ENCODE results near the gene TAS2R3. TPM values are rescaled to one million over a fixed set of nuclear protein-coding genes. Genes with fewer than 3 reads are reported as not detected.
A peak's percentile ranks its signal among the peaks of the same experiment; 100 is the strongest.
"Not testable (repeated sequence)": the region's sequence is repeated elsewhere in the genome, so short reads cannot be mapped to it uniquely, and the experiment has no call there.

The TAS2R3 gene
- total RNA-seq, 3 donors from 2014 or later: 2.2 to 4.8 (median 3.9) TPM

DNA sequence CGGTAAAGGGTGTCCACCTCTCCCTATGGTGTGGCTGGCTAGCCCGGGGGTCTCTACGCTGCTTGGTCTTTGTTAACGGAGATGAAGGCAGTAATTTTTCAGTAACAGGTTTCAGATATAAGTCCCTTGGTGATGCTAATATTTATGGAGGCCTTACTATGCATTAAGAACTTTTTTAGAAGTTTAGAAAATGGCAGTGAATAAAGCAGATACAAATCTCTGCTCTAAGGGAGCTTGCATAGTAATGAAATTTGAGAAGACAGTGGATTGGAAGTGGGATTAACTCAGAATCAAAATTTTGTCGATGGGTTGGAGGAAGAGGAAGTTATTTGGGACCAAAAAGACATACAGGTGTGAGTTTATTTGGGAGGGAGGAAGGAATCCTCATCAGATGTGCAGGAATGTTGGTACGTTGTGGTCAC lies 25.3 kb upstream of the TAS2R3 start:
- no peak for DNase-seq (ENCODE audit: low spot score in 2 of 2)
- peaks cover 6% of the 10 kb centered on the region for H3K36me3 ChIP-seq
- peak overlapping the region; percentile 87 to 89 for H3K27ac ChIP-seq
- H3K4me1 ChIP-seq: peaks cover 0 to 8% of the 10 kb centered on the region in 2 donors
- H3K4me3 ChIP-seq: peak overlapping the region; percentile 66 to 86 (median 69)
- no peaks in the 10 kb centered on the region for H3K9me3 ChIP-seq
- TF ChIP-seq POLR2A (IDR thresholded peaks at IDR 0.05) (no peak), POLR2AphosphoS5 (IDR thresholded peaks at IDR 0.05) (no peak)
- TF ChIP-seq, protein P1, sequence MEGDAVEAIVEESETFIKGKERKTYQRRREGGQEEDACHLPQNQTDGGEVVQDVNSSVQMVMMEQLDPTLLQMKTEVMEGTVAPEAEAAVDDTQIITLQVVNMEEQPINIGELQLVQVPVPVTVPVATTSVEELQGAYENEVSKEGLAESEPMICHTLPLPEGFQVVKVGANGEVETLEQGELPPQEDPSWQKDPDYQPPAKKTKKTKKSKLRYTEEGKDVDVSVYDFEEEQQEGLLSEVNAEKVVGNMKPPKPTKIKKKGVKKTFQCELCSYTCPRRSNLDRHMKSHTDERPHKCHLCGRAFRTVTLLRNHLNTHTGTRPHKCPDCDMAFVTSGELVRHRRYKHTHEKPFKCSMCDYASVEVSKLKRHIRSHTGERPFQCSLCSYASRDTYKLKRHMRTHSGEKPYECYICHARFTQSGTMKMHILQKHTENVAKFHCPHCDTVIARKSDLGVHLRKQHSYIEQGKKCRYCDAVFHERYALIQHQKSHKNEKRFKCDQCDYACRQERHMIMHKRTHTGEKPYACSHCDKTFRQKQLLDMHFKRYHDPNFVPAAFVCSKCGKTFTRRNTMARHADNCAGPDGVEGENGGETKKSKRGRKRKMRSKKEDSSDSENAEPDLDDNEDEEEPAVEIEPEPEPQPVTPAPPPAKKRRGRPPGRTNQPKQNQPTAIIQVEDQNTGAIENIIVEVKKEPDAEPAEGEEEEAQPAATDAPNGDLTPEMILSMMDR (IDR thresholded peaks at IDR 0.05): no peak
- intact Hi-C loops (cut with DNase I; ENCODE audit: low total_unique reads): no loop called here
- H3K27me3 ChIP-seq: no peaks in the 10 kb centered on the region

DNA sequence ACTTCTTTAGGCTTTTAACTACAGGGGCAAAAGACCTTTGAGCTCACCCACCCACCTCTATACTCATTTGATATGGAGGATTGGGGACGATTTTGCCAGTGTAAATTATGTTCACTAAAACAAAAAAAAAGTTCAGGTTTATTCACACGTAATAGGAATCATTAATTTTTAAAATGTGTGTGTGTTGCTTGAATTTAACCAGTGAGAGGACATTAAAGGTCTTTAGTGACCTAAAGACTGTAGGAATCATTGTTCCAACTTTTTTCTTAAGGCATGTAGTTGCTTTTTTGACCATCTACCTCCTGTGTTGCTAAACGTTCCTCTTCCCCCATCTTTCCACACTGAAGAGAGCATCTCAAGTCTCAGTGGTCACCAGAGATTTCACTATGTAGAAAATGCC lies 24.6 kb upstream of the TAS2R3 start:
- H3K9me3 ChIP-seq: no peaks in the 10 kb centered on the region
- no peak overlapping the region for H3K27ac ChIP-seq
- H3K36me3 ChIP-seq: peaks cover 12% of the 10 kb centered on the region
- no peak for DNase-seq (ENCODE audit: low spot score in 2 of 2)
- no peaks in the 10 kb centered on the region for H3K27me3 ChIP-seq
- TF ChIP-seq POLR2AphosphoS5 (IDR thresholded peaks at IDR 0.05) (no peak), POLR2A (IDR thresholded peaks at IDR 0.05) (no peak)
- TF ChIP-seq, protein P1 (IDR thresholded peaks at IDR 0.05): no peak
- intact Hi-C loops (cut with DNase I; ENCODE audit: low total_unique reads): no loop called here
- peak overlapping the region in 2 of 3 donors; percentile 66 to 86 for H3K4me3 ChIP-seq
- peaks cover 0 to 8% of the 10 kb centered on the region in 2 donors for H3K4me1 ChIP-seq

DNA sequence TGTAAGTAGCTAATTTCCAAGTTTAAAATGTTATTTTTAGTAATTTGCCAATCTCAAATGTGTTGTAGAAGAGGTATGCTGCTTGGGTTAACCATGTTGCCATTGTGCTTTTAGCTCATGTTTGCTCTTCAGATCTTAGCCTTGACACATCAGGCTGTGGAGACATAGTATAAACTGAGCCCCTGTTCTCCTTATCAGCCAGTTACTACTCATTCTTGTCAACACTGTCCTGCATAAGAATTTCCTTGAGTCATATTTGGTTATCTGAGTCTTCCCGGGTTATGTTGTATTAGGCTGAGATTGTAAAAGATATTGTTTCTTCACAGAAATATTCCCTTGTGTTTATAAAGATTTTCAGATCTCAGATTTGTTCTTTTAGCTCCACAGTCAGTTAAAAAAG lies 21.7 kb upstream of the TAS2R3 start:
- H3K27ac ChIP-seq: no peak overlapping the region
- peaks cover 12% of the 10 kb centered on the region for H3K36me3 ChIP-seq
- H3K4me1 ChIP-seq: peaks cover 0 to 5% of the 10 kb centered on the region in 2 donors
- intact Hi-C loops (cut with DNase I; ENCODE audit: low total_unique reads): no loop called here
- H3K27me3 ChIP-seq: no peaks in the 10 kb centered on the region
- no peak for DNase-seq (ENCODE audit: low spot score in 2 of 2)
- H3K4me3 ChIP-seq: no peak overlapping the region
- TF ChIP-seq POLR2A (IDR thresholded peaks at IDR 0.05) (no peak), POLR2AphosphoS5 (IDR thresholded peaks at IDR 0.05) (no peak)
- TF ChIP-seq, protein P1 (IDR thresholded peaks at IDR 0.05): no peak
- no peaks in the 10 kb centered on the region for H3K9me3 ChIP-seq

DNA sequence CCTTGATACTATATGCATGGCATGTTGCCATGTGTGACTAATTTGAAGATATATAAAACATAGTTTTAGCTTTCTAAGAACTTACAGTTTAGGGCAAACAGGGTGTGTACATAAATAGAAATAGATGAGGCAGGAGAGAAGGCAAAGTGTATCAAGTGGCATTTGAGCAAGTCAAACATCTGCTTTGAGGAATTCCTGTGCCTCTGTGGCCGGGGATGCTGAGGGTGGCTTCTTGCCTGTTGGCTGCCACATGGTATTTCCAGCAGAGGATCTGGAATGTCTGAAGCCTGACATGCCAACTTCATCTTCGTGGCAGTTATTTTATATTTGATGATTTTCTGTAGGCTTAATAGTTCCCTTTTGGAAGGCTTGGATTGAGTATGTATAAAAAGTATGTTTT lies 19.8 kb upstream of the TAS2R3 start:
- H3K4me3 ChIP-seq: no peak overlapping the region
- H3K27me3 ChIP-seq: no peaks in the 10 kb centered on the region
- peaks cover 19% of the 10 kb centered on the region for H3K36me3 ChIP-seq
- H3K27ac ChIP-seq: no peak overlapping the region
- no peaks in the 10 kb centered on the region for H3K9me3 ChIP-seq
- no peak for DNase-seq (ENCODE audit: low spot score in 2 of 2)
- peaks cover 0 to under 1% of the 10 kb centered on the region in 2 donors for H3K4me1 ChIP-seq
- TF ChIP-seq POLR2A (IDR thresholded peaks at IDR 0.05) (no peak), POLR2AphosphoS5 (IDR thresholded peaks at IDR 0.05) (no peak)
- TF ChIP-seq, protein P1 (IDR thresholded peaks at IDR 0.05): no peak
- intact Hi-C loops (cut with DNase I; ENCODE audit: low total_unique reads): no loop called here

DNA sequence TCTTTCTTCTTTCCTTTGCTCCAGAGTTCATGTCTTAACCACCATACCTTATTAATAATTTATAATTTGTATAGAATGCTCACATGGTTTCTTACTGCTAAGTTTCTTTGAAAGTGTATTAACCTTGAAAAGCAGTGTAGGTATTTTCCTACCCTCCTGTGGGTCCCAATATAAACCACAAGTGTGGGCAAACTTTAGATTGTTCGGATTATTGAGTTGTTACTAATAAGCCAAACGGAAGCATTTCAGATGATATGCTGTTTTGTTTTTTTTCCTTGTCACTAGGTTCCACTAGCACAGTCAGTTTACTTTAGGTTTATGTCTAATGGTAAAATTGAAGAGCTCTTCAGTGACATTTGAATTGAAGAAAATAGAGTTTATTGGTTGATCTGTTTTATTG lies 15.5 kb upstream of the TAS2R3 start:
- intact Hi-C loops (cut with DNase I; ENCODE audit: low total_unique reads): no loop called here
- peaks cover 23% of the 10 kb centered on the region for H3K36me3 ChIP-seq
- no peak for TF ChIP-seq POLR2A (IDR thresholded peaks at IDR 0.05)
- TF ChIP-seq, protein P1 (IDR thresholded peaks at IDR 0.05): no peak
- TF ChIP-seq POLR2AphosphoS5 (IDR thresholded peaks at IDR 0.05): no peak
- no peak overlapping the region for H3K4me3 ChIP-seq
- no peaks in the 10 kb centered on the region for H3K4me1 ChIP-seq
- H3K27ac ChIP-seq: no peak overlapping the region
- DNase-seq (ENCODE audit: low spot score in 2 of 2): no peak
- peaks cover 13 to 26% of the 10 kb centered on the region in 2 donors for H3K9me3 ChIP-seq
- H3K27me3 ChIP-seq: no peaks in the 10 kb centered on the region

DNA sequence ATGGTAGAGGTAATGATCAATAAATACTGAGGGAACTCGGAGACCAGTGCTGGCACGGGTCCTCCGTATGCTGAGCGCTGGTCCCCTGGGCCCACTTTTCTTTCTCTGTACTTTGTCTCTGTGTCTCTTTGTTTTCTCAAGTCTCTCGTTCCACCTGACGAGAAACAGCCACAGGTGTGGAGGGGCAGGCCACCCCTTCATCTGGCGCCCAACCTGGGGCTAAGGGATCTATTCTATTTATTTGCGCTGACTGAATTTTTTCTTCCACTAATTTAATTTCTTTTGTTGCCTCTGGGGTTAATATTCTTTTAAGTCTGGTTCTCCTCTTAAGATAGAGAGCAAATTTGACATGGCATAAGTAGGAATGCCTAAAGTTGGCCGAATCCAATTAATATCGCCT lies 12.0 kb upstream of the TAS2R3 start:
- Histone ChIP-seq H3K36me3 (peaks cover 15% of the 10 kb centered on the region), H3K9me3 (peaks cover 13 to 26% of the 10 kb centered on the region in 2 donors)
- H3K27ac ChIP-seq; DNase-seq (ENCODE audit: low spot score in 2 of 2); H3K4me3 ChIP-seq; H3K4me1 ChIP-seq; intact Hi-C loops (cut with DNase I; ENCODE audit: low total_unique reads); H3K27me3 ChIP-seq: not testable (repeated sequence)
